Fibroblast of skin of left quadriceps (primary cell): ENCODE measurements around the gene SELPLG.
"Not testable (repeated sequence)": the region's sequence is repeated elsewhere in the genome, so short reads cannot be mapped to it uniquely, and the experiment has no call there.

ENCODE experiments used
- DNase-seq, 2 experiments: peaks; one replicate each; pipeline ENCODE4 v3.0.0-alpha.2; 2013; ENCODE audit warnings: low read depth in 2 of 2

Gene SELPLG

GRCh38 chr12:108638997-108639822, 5.5 kb upstream of the SELPLG start:
- DNase-seq = no peak

GRCh38 chr12:108638141-108638827, 4.6 kb upstream of the SELPLG start:
- DNase-seq = no peak

GRCh38 chr12:108637222-108637971, 3.7 kb upstream of the SELPLG start:
- DNase-seq = no peak

- DNase-seq = no peak
Observed at GRCh38 chr12:108635997-108636808, 2.5 kb upstream of the SELPLG start.

GRCh38 chr12:108635201-108635996, 1.7 kb upstream of the SELPLG start:
- no peak for DNase-seq

DNA sequence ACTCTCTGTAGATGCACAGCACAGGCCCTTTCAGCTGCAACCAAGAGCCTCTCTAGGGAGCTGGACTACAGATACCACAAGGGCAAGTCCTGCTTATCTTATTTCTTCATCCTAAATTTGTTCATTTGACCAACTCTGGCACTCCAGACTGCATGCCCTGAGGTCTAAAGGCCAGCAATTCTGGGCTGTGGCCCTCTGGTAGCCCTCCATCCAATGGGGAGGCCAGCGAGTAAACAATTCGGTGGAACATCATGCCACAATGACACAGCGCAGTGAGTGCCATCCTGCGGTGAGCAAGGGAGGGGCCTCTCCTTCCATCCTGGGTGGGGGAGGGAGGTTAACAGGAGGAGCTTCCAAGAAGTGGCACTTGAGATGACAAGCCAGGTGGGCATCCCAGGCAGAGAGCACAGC, 652 bp upstream of the SELPLG start:
- no peak for DNase-seq

DNA sequence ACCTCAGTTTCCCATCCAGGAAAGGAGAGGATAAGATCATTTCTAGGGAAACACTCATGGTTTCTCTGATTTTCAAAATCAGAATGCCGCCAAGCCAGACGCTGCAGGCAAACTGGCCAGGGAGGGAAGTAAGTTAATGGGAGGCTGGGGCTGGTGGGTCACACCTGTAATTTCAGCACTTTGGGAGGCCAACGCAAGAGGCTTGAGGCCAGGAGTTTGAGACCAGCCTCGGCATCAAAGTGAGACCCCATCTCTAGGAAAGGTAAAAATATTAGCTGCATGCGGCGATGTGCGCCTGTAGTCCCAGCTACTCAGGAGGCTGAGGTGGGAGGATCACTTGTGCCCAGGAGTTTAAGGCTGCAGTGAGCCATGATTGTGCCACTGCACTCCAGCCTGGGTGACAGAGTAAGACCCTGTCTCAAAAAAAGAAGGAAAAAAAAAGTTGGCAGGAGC, 587 bp downstream of the SELPLG start:
- DNase-seq = no peak

- not testable (repeated sequence) for DNase-seq
Observed at GRCh38 chr12:108631261-108631660, 2.4 kb downstream of the SELPLG start.

GRCh38 chr12:108630481-108631207, 3.0 kb downstream of the SELPLG start:
- DNase-seq = no peak

DNA sequence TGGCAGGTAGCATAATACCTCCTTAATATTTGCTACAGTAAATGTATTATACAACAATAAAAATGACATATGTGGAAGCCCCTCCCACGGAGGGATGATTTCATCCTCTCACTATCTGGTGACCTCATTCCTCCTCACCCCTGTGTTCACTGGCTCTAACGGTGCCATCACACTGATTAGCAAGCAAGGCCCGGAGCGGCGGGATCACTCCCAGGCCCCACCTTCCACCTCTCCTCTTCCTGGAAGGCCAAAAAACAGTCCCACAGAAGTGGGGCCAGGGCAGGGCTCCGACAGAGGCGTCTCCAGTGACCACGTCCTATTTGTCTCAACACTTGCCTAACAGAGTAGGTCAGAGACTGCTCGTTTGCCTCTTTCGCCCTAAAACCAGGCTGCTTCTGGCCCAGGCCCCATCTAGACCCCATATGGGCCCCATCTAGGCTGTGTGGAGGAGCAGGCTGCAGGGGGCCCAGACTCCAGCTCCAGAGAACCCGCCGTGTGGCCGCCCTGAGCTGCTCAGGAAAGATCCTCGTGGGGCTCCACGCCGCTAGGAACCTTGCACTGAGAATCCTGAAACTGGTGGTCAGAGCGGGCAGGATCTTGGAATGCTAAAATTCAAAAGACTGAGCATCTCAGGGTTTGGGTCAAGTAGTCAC, 3.7 kb downstream of the SELPLG start:
- DNase-seq = peak; percentile 62 to 63

DNA sequence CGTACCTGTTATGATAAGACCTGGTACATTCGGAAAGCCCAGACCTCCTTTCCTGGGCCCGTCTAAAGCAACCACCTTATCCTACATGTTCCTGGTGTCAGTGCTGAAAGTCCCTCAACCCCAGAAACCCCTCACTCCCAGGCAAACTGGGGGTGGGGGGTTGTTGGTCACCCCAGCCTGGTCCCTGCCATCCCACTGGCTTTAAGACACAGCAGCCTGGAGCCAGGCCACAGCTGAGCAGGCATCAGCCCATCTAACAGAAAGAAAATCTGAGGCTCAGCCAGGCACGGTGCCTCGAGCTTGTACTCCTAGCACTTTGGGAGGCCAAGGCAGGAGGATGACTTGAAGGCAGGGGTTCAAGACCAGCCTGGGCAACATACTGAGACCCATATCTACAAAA, 4.5 kb downstream of the SELPLG start:
- DNase-seq = no peak

- no peak for DNase-seq
Observed at GRCh38 chr12:108627134-108627920, 6.4 kb downstream of the SELPLG start.

DNA sequence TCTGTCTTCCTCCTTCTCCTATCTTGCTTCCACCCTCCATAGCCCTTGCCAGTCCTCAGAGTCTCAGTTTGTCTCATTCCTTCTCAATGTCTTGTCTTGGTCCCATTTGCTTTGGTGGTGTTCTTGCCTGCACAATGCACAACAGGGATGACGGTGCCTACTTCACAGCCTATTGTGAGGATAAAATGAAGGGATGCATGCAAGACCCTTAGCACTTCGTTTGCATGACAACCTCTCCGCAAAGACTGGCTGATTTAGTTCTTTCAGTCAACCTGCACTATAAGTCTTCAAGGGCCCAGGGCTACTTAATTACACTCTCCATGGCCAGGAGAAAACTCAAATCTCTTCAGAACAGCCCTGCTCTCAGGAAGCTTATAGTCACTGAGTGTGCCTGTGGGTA, 8.5 kb downstream of the SELPLG start:
- DNase-seq = no peak

DNA sequence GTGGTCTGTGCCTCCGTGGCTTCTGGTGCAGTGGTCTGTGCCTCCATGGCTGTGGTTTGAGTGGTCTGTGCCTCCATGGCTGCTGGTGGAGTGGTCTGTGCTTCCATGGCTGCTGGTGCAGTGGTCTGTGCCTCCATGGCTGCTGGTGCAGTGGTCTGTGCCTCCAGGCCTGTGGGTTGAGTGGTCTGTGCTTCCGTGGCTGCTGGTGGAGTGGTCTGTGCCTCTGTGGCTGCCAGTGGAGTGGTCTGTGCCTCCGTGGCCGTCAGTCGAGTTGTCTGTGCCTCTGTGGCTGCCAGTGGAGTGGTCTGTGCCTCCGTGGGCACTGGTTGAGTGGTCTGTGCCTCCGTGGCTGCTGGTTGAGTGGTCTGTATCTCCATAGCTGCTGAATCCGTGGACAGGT, 10.1 kb downstream of the SELPLG start:
- no peak for DNase-seq

DNA sequence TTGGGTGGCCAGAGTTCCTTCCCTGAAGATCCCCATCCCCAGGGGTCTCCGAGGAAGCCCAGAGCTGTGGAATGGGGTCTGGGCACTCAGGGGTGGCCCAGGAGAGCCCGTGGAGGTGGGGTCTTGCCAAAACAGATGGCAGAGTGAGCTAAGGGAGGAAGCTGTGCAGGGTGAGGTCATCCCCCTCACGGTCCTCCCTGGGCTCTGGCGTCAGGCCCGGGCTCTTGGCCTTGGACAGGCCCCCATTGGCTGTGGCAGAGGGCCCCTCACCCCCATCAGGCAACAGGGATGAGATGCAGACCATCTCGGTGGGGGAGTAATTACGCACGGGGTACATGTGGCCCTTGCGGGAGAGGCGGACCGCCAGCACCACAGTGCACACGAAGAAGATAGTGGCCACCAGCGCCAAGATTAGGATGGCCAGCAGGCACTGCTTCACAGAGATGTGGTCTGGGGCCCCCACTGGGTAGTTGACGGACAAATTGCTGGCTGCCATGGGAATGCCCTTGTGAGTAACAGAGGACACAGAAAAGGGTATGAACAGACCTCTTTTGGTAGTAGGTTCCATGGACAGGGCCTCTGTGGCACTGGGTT, 10.7 kb downstream of the SELPLG start:
- DNase-seq = no peak

- DNase-seq = no peak
Observed at GRCh38 chr12:108622421-108622820, 11.3 kb downstream of the SELPLG start.

GRCh38 chr12:108621161-108621560, 12.5 kb downstream of the SELPLG start:
- no peak for DNase-seq

GRCh38 chr12:108620236-108620879, 13.3 kb downstream of the SELPLG start:
- DNase-seq = no peak
